ENCODE results near the gene OGFOD3. TPM values are rescaled to one million over a fixed set of nuclear protein-coding genes. Genes with fewer than 3 reads are reported as not detected.
"Not testable (repeated sequence)": the region's sequence is repeated elsewhere in the genome, so short reads cannot be mapped to it uniquely, and the experiment has no call there.

Gene OGFOD3
- total RNA-seq, 4 donors from 2014 or later: 7.9 to 27.5 (median 25.9) TPM

- H3K9me3 ChIP-seq: no peaks in the 10 kb centered on the region
- H3K36me3 ChIP-seq: no peaks in the 10 kb centered on the region
- intact Hi-C loops (cut with DNase I; ENCODE audit: low total_unique reads): loop anchor here (5.0 kb wide), 1 partner anchor 1453 kb away; no protein-coding TSS in a partner anchor
- H3K27me3 ChIP-seq: peaks cover 89% of the 10 kb centered on the region
- no peak for TF ChIP-seq CTCF (IDR thresholded peaks at IDR 0.05)
- no peak for TF ChIP-seq POLR2A (IDR thresholded peaks at IDR 0.05)
- peaks cover 9 to 26% (median 20%) of the 10 kb centered on the region in 4 donors for H3K4me1 ChIP-seq
- no peak for DNase-seq
- H3K4me3 ChIP-seq: no peak overlapping the region
- H3K27ac ChIP-seq: no peak overlapping the region
- in situ Hi-C loops (cut with MboI; ENCODE audit: low pct_ligation_motif_present in 1 of 4, low pct_unique_long_range_greater_than_20kb in 1 of 4, low sequenced_read_pairs in 3 of 4): no loop called here
- WGBS, 2 donors (ENCODE audit: low coverage in 1 of 2): 71% methylated on average over 26 of the region's 46 CpGs; no CpG with 5 or more reads in 1 of the 2 donors
Measured at GRCh38 chr17:82375359-82376041, 42.9 kb downstream of the OGFOD3 start.

- Histone ChIP-seq H3K4me3 (no peak overlapping the region), H3K27ac (no peak overlapping the region), H3K9me3 (no peaks in the 10 kb centered on the region), H3K36me3 (no peaks in the 10 kb centered on the region), H3K4me1 (peaks cover 9 to 33% (median 26%) of the 10 kb centered on the region in 4 donors), H3K27me3 (peaks cover 89% of the 10 kb centered on the region)
- TF ChIP-seq POLR2AphosphoS5 (IDR thresholded peaks at IDR 0.05) (no peak), CTCF (IDR thresholded peaks at IDR 0.05) (no peak)
- in situ Hi-C loops (cut with MboI; ENCODE audit: low pct_ligation_motif_present in 1 of 4, low pct_unique_long_range_greater_than_20kb in 1 of 4, low sequenced_read_pairs in 3 of 4): no loop called here
- whole genome bisulfite sequencing, 2 donors (ENCODE audit: low coverage in 1 of 2): 44% methylated on average over 54 of the region's 79 CpGs; no CpG with 5 or more reads in 1 of the 2 donors
- DNase-seq: no peak
- intact Hi-C loops (cut with DNase I; ENCODE audit: low total_unique reads): loop anchor here (5.0 kb wide), 1 partner anchor 1452 kb away; no protein-coding TSS in a partner anchor
Measured at GRCh38 chr17:82374626-82375331, 43.6 kb downstream of the OGFOD3 start.

GRCh38 chr17:82373731-82374625, 44.4 kb downstream of the OGFOD3 start:
- WGBS, 2 donors (ENCODE audit: low coverage in 1 of 2): 70 to 80% methylated on average over 1 to 22 of the region's 37 CpGs
- TF ChIP-seq EP300 (IDR thresholded peaks at IDR 0.05; ENCODE audit: low read depth) (no peak), POLR2A (IDR thresholded peaks at IDR 0.05) (no peak), CTCF (IDR thresholded peaks at IDR 0.05) (no peak), POLR2AphosphoS5 (IDR thresholded peaks at IDR 0.05) (no peak)
- no peaks in the 10 kb centered on the region for H3K36me3 ChIP-seq
- peaks cover 9 to 34% (median 26%) of the 10 kb centered on the region in 4 donors for H3K4me1 ChIP-seq
- no peak overlapping the region for H3K27ac ChIP-seq
- in situ Hi-C loops (cut with MboI; ENCODE audit: low pct_ligation_motif_present in 1 of 4, low pct_unique_long_range_greater_than_20kb in 1 of 4, low sequenced_read_pairs in 3 of 4): no loop called here
- DNase-seq: no peak
- no peaks in the 10 kb centered on the region for H3K9me3 ChIP-seq
- no peak overlapping the region for H3K4me3 ChIP-seq
- intact Hi-C loops (cut with DNase I; ENCODE audit: low total_unique reads): no loop called here
- peaks cover 92% of the 10 kb centered on the region for H3K27me3 ChIP-seq

GRCh38 chr17:82373072-82373452, 45.3 kb downstream of the OGFOD3 start:
- H3K36me3 ChIP-seq; intact Hi-C loops (cut with DNase I; ENCODE audit: low total_unique reads); DNase-seq; H3K9me3 ChIP-seq; H3K27ac ChIP-seq; H3K4me3 ChIP-seq; in situ Hi-C loops (cut with MboI; ENCODE audit: low pct_ligation_motif_present in 1 of 4, low pct_unique_long_range_greater_than_20kb in 1 of 4, low sequenced_read_pairs in 3 of 4): not testable (repeated sequence)
- peaks cover 87% of the 10 kb centered on the region for H3K27me3 ChIP-seq
- 61 to 84% methylated on average over 10 of the region's 10 CpGs for WGBS, 2 donors (ENCODE audit: low coverage in 1 of 2)
- peaks cover 9 to 34% (median 26%) of the 10 kb centered on the region in 4 donors for H3K4me1 ChIP-seq

All from transverse colon (tissue), 4 donors.